ENCODE data around the gene CIZ1.

Gene CIZ1

GRCh38 chr9:128159784-128160602 lies 31.4 kb downstream of the CIZ1 start, which contains the start of gene BBLN:
TSS of gene BBLN (plus strand) at chr9:128160265. CDS start at chr9:128160408, 143 bp downstream.
- DNase-seq, result peak; percentile 96

GRCh38 chr9:128159522-128159783 lies 31.9 kb downstream of the CIZ1 start:
- peak; percentile 84 for DNase-seq

GRCh38 chr9:128155736-128156500 lies 35.5 kb downstream of the CIZ1 start:
- no peak for DNase-seq

- DNase-seq, result no peak
Observed at GRCh38 chr9:128153947-128154695, 37.3 kb downstream of the CIZ1 start.

- DNase-seq, result no peak
Observed at GRCh38 chr9:128153060-128153946, 38.1 kb downstream of the CIZ1 start.

- DNase-seq, result no peak
Observed at GRCh38 chr9:128152133-128153059, 39.0 kb downstream of the CIZ1 start.

GRCh38 chr9:128151309-128152132 lies 39.9 kb downstream of the CIZ1 start:
- no peak for DNase-seq

GRCh38 chr9:128150594-128151308 lies 40.6 kb downstream of the CIZ1 start:
- DNase-seq, result peak; percentile 58

GRCh38 chr9:128149951-128150593 lies 41.3 kb downstream of the CIZ1 start:
- DNase-seq, result no peak

GRCh38 chr9:128149001-128149701 lies 42.2 kb downstream of the CIZ1 start, which contains the start of gene LCN2:
TSS of gene LCN2 (plus strand) at chr9:128149453. CDS start at chr9:128149526, 73 bp downstream.
- DNase-seq, result no peak

- DNase-seq, result no peak
Observed at GRCh38 chr9:128148509-128149000, 42.8 kb downstream of the CIZ1 start.

GRCh38 chr9:128146591-128147120 lies 44.7 kb downstream of the CIZ1 start:
- no peak for DNase-seq

- DNase-seq, result no peak
Observed at GRCh38 chr9:128145951-128146351, 45.4 kb downstream of the CIZ1 start.

- DNase-seq, result no peak
Observed at GRCh38 chr9:128145536-128145935, 45.8 kb downstream of the CIZ1 start.

- DNase-seq, result no peak
Observed at GRCh38 chr9:128144239-128145181, 46.9 kb downstream of the CIZ1 start.

- no peak for DNase-seq
Observed at GRCh38 chr9:128143525-128144238, 47.7 kb downstream of the CIZ1 start.

Data from DMS53 (cell line).